Inflammatory macrophage treated with lipopolysaccharide for 4 hours (primary cell): ENCODE measurements around the gene UNC119.
A peak's percentile ranks its signal among the peaks of the same experiment; 100 is the strongest.
"Not testable (repeated sequence)": the region's sequence is repeated elsewhere in the genome, so short reads cannot be mapped to it uniquely, and the experiment has no call there.

Source experiments
- DNase-seq: peaks from one replicate; pipeline ENCODE4 v3.0.0-alpha.2; 2020

The UNC119 gene

GRCh38 chr17:28552176-28552999 is at the start of gene UNC119:
Gene UNC119, minus strand, starts transcription at chr17:28552624. Its CDS starts 67 bp downstream, at chr17:28552557.
- DNase-seq, result peak; percentile 83

DNA sequence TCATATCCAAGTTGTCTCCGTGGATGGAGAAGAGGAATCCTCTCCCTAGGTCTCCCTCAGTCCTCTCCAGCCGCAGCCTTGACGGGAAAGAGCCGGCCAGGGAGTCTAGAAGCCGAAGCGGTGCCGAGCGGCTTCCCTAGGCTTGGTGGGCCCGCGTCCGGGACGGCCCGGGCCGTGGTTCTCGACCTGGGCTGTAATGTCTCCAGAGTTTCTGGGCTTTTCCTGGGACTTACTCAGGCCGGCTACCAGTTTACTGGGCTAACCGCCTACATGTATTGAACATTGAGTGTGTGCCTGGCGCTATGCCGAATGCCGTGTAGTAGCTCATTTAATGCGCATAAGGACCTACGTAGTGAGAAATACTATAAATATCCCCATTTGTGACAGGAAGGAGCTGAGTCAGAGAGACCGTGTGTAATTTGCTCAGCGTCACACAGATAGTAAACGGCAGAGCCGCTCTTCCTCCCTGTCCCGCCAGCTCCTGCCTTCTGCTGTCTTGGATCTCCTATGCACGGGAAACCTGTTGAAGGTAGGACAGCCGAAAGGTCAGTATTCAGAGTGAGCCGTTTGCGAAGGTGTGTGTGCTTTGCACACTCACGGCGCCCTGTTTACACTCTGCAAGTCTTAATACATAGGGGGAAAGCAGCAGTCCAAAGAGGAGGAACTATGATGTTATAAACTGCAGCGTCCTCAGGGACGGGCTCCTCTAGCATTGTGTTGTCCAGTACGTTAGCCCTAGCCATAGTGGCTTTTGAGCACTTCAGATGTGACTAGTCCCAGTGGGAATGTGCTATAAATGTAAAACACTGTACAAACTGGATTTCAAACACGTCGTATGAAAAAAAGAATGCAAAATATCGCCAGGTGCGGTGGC is 47.1 kb upstream of the UNC119 start:
- DNase-seq, result peak; percentile 90

- peak; percentile 92 for DNase-seq
Observed at GRCh38 chr17:28598799-28599310, 46.4 kb upstream of the UNC119 start, which contains the start of gene SPAG5. Gene SPAG5, minus strand, starts transcription at chr17:28599025. Its CDS starts 79 bp downstream, at chr17:28598946.

- DNase-seq, result no peak
Observed at GRCh38 chr17:28598389-28598788, 46.0 kb upstream of the UNC119 start.

DNA sequence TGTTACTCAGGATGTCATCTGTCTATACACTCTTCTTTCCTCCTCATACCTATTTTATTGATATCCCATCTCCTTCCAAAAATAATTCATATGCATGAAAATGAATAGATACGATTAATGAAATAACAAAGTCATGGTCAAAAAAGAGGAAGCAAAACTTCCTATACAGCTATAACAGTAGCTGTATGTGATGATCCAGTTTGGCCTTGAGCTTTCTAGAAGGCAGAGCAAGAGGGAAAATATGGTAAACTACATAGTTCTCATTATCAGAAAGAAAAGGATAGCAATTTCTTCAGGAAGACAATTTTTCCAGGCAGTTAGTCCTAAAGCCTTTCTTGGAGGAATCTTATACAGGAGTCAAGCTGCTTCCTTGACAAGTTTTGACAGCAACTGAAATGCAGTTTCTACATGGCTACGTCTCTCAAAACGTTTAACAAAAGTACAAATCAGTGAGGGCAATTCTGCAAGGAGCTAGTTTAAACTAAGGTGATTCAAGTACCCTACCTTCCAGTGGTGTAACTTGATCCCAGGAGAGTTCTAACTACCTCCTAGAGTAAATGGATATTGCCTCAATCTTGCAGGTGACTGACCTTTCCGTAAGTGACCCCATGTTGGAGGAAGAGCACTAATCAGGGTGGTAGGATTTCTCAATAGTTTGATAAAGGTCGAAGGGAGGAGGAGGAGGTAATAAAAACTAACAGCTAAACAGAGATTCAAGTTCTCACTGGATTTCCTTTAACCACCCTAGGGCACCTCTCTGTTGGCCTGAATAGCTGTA is 45.4 kb upstream of the UNC119 start:
- peak; percentile 34 for DNase-seq

DNA sequence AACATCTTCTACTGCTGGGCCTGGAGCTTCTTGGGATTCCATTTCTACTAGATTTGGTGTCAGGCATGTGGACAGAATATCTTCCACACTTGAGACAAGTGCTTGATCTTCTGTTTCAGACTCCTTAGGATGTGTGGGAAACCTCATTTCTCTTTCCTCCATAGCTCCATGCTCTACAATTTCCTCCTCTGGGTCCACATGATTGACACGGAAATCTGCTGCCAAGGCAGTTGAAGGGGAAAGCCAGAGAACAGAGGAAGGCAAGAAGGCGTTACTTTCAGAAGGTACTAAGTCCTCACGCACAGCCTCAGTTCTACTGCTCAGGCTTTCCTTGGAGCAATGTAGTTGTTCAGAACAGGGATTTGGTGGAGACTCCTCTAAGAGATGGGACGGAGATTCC is 39.8 kb upstream of the UNC119 start:
- DNase-seq, result no peak

DNA sequence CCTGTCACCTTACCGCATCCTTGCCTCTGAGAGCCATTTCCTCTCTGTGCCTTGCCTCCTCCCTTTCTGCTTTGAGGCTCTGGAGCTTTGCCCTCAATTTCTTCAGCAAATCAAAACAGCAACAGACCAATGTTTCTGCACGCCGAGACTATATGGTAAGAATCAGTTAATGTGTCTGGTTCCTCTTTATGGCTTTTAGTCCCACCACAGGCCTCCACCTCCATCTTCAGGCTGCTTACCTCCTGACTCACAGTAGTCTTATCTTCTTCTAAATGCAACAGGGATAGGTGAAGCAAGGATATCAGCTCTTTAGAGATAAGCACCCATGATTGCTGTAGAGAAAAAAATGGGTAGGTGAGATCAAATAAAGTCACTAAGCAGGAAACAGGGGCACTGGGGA is 33.4 kb upstream of the UNC119 start:
- DNase-seq, result no peak

DNA sequence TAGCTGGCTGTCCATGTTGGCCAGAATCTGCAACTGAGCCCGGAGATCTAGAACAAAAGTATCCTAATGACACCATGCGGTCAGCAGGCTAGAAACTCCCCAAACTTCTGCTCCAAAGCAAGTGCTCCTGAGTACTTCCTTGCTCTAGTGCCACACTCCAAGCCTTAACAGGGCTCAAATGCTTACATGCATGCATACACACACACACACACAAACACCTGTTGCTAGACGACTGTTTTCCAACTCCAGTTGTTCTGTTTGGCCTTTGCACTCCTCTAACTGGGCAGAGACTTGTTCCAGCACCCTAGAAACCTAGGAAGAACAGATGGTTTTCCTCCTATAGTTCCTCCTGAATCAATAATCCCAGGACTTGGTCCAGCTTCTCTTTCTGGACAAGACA is 32.0 kb upstream of the UNC119 start:
- DNase-seq, result no peak

GRCh38 chr17:28582513-28582912 is 30.1 kb upstream of the UNC119 start:
- no peak for DNase-seq

DNA sequence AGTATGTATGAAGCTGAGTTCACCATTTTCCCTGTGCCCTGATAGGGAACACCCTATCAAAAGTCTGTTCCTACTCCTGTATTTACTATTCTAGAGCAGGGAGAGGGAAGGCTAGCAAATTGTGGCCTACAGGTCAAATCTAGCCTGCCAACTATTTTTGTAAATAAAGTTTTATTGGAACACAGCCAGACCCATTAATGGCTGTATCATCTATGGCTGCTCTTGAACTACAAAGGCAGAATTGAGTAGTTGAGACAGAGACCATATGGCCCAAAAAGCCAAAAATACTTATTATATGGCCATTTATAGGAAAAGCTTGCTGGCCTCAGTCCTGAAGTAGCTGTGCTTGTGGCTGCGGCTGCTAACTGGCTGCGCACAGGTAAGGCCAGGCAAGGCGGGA is 28.5 kb upstream of the UNC119 start:
- no peak for DNase-seq

DNA sequence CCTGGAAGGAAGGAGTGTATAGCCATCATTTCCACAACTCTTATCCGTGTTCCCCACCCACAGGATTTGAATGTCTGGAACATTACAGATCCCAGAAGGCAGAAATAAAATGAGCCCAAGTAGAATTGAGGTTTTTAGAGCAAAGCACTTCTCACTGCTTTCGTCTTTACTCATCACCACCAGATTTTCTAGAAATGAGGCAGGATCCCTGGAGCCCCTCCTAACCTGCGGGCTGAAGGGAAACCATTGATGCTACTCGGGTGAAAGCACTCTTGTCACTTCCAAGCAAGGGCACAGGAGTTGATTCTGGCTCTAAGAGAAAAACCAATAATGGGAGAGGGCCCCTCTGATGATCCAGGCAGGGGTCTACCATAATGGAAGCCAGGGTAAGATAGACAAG is 27.1 kb upstream of the UNC119 start:
- DNase-seq, result no peak

DNA sequence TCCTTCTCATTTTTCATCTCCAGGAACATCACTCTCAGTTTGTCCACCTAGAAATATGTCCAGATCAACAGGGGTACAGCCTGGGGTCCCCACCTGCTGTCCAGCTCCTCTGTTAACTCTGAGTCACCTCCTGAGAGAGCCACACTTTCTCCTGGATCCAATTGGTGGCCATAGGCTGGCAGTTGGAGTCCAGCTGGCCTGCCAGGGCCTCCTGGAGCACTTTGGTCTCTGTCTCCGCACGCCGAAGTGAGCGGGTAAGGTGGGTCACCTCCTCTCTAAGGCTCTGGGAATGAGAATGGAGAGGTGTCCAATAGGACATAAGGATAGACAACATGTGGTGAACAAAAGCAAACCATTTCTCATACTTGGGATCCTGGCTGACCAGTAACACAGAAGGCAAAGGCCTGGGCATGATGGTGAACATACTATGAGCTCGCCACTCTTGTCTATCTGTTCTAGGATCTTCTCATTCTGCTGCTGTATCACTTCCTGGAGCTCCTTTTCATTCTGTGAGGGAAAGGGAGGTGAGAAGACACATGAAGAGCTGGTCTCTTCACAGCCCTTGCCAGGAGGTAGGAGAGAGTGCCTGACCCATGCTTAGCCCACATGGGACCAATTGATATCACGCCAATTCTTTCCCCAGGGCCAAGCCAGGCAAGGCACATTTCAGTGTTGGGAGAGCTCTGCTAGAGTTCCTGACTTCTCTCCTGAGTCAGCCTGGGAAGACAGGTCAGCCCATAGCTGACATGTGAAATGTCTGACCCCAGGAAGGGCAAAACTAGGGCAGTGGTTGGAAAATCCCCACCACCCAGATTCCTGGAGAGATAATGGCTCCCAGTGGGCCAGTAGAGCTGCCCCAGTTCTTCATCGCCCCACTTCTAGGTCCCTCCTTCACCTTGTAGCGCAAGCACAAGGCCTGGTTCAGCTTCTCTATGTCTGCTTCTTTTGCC is 26.1 kb upstream of the UNC119 start:
- no peak for DNase-seq

DNA sequence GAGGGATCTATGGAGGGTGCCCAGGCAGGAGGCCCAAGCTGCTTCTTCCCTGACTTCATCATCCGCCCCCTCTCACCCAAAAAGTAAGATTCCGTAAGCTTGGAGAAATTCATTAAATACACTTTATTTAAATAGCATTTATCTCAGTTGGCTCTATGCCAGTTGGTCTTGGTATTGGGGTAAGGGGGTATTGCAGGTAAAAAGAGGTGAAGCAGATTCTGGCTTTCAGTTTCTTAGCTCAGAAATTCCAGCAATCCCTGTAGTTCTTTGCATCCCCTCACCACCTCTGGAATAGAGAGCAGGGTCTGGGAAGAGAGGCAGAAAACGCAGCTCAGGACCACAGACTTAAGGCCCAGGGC is 25.0 kb upstream of the UNC119 start:
- DNase-seq, result no peak

DNA sequence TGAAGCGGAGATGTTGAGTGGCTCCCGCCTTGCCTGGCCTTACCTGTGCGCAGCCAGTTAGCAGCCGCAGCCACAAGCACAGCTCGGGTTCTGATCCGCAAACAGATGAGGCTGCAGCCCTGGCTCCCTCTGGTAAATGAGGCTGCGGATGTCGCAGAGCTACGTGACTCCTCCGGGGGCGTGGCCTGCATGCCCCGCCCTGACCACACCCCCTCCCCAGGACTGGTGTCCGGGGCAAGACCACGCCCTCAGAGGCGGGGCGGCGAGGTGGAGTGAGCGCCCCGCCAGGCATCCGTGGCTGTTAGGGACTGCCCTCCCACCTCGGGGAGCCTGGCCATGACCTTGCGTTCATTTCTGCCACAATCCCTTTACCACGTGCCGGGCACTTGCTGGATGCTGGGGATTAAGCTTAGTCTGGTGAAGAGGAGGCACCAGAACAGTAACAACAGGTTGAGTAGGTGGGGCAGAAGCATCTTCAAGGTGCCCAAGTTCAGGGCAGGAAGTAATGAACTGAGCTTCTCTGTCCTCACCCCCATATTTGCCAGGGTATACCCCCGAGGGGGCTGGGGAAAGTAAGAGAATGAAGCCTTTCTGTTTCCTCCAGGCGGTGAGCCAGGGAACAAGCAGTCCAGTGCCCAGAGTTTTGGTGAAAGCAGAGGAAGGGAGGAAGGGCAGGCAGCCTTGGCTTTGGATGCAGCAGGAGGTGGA is 24.5 kb upstream of the UNC119 start, which contains the start of gene ALDOC:
Gene ALDOC, minus strand, starts transcription at position 138 of the 708 bp plus-strand sequence. CDS start 1,363 bp downstream, outside the sequence.
- peak; percentile 97 for DNase-seq

GRCh38 chr17:28576016-28576415 is 23.6 kb upstream of the UNC119 start:
- DNase-seq, result not testable (repeated sequence)

- no peak for DNase-seq
Observed at GRCh38 chr17:28575126-28575795, 22.8 kb upstream of the UNC119 start.

GRCh38 chr17:28574526-28574925 is 22.1 kb upstream of the UNC119 start:
- no peak for DNase-seq

GRCh38 chr17:28573966-28574480 is 21.6 kb upstream of the UNC119 start:
- DNase-seq, result no peak

- DNase-seq, result no peak
Observed at GRCh38 chr17:28573521-28573920, 21.1 kb upstream of the UNC119 start.

GRCh38 chr17:28573040-28573380 is 20.6 kb upstream of the UNC119 start:
- no peak for DNase-seq
